UCSD-AML1 (cell line): ENCODE results near the gene NMU.
"Not testable (repeated sequence)": the region's sequence is repeated elsewhere in the genome, so short reads cannot be mapped to it uniquely, and the experiment has no call there.

Experiments
- DNase-seq: peaks from one replicate; lab custom pipeline; 2025; ENCODE audit not compliant: unreplicated experiment; lab: John Stamatoyannopoulos, UW

NMU gene

DNA sequence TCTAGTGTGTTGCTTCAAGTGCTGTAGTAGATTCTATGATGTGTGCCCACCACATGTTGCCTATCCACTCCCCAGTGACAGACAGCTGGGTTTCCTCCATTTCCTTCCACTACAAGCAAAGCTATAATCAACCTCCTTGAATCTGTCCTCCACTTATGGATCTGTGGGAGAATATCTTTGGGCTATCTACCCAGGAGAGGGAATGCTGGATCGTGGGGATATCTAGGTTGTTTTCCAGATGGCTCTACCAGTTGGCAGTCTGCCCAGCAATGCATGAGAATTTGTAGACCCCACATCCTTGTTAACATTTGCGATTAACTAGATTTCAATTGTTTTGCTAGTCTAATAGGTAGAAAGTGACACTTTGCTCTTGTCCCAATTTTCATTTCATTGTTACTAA is 10.3 kb downstream of the NMU start:
- DNase-seq = no peak

DNA sequence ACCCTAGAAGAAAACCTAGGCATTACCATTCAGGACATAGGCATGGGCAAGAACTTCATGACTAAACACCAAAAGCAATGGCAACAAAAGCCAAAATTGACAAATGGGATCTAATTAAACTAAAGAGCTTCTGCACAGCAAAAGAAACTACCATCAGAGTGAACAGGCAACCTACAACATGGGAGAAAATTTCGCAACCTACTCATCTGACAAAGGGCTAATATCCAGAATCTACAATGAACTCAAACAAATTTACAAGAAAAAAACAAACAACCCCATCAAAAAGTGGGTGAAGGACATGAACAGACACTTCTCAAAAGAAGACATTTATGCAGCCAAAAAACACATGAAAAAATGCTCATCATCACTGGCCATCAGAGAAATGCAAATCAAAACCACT is 12.0 kb downstream of the NMU start:
- not testable (repeated sequence) for DNase-seq

DNA sequence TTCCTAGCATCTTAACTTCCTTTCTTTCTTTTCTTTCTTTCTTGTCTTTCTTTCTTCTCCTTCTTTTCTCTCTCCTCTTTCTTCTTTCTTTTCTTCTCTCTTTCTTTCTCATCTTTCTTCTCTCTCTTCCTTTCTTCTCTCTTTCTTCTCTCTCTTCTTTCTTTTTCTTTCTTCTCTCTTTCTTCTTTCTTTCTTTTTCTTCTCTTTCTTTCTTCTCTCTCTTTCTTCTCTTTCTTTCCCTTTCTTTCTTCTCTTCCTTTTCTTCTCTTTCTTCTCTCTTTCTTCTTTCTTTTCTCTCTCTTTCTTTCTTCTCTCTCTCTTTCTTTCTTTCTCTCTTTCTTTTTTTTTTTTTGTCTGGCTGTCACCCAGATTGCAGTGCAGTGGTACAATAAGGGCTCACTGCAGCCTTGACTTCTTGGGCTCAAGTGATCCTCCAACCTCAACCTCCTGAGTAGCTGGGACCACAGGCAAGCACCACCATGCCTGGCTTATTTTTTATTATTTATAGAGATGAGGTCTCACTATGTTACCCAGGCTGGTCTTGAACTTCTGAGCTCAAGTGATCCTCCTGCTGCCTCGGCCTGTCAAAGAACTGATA is 17.5 kb downstream of the NMU start:
- DNase-seq = no peak

DNA sequence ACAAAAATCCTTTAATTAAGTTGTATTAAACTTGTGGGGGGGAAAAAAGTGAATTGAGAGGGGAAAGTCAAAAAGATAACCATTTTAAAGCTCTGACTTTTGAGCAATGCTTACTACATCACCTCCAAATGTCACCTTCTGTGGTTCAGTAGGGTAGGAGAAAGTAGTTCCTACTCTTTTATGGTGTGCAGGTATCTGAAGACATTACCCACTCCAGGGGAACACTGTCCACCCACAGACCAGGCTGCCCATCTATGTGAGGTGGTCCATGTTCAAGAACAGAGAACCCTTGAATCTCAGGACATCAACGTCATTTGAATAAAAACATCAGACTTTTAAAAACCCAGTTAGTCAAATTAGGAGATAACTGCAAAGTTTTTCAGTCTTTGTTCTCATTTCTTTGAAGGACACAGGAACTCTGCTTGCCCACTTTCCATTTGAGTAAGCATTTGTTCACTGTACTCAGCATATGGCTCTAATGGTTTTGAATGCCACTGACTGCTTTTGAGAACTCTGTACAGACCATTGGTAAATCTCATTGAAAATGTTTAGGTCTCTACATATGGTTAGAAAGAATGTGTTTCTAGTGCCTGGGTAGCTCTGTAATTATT is 18.4 kb downstream of the NMU start:
- no peak for DNase-seq

DNA sequence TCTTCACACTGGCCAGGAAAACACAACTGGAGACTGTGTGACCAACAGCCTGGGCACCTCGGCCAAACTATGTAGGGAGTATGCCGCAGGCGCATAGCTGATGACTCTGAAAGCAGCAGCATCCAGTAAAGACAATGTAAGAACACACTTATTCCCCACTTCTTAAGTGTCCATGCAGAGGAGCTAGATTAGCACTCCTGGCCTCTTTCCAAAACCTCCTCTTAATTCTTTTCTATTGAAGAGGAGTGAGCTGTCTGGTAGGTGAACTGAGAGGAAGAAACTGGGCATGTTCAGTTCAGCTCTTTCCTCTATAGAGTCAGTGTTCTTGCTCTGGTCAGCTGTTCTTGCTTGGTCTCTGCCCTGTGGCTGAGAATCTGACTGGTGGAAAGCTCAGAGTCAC is 21.1 kb downstream of the NMU start:
- DNase-seq = no peak

DNA sequence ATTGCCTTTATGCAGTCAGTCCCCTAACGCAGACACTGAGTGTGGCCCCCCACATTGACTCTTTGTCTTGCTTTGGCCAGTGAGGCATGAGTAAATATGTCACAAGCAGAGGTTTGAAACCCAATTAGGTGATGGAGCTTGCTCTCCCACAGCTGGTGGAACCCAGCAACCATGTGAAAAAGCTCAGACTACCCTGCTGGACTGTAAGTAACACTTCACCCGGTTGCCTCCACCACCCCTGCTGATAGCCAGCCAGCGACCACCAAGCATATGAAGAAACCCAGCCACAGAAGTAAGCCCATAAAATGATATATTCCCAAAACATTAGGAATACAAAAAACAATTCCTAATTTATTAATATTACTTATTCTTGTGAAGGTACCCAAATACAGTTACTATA is 22.5 kb downstream of the NMU start:
- no peak for DNase-seq

DNA sequence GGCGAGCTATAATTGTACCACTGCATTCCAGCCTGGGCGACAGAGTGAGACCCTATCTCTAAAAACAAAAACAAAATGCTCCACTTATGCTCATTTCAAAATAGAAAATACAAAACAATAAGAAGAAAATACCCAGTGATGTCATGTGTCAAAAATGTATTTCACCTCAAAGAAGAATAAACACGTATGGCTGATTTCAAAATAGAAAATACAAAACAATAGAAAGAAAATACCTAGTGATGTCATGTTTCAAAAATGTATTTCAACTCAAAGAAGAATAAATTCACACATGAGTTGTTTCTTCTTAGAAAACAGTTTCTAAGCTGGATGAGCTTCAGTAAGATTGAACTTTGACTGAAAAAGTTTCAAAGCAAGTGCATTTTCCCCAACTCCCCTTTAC is 23.8 kb downstream of the NMU start:
- no peak for DNase-seq

DNA sequence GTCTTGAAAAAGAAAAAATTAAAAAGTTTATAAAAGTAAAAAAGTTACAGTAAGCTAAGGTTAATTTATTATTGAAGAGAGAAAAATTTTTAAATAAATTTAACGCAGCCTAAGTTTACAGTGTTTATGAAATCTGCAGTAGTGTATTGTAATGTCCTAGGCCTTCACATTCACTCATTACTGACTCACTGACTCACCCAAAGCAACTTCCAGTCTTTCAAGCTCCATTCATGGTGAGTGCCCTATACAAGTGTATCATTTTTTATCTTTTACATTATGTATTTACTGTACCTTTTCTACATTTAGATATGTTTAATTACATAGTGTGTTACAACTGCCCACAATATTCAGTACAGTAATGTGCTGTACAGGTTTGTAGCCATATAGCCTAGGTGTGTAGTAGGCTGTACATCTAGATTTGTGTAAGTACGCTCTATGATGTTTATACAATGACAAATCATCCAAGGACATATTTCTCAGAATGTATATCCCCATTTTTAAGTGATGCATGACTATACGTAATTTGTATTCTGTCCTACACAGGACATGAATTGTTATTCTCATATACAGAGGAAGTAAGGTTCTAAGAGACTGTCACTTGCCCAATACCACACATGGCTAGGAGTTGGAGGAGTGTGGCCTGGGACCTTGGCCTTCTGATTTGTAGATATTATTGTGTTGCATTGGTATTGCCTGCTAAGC is 24.6 kb downstream of the NMU start:
- DNase-seq = no peak

DNA sequence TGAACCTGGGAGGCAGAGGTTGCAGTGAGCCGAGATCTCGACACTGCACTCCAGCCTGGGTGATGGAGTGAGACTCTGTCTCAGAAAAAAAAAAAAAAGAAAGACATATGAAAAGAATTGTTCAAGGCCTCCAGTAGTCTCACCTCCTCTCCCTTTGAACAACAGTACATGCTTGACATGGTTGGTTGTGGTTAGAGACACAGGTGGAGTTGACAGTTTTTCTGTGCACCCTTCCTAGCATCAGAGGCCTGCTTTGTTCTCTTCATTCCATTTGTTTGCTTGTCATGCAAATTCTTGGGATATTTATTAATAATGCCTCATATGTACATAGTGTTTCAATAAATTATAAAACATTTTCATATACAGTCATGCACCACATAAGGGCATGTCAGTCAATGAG is 25.7 kb downstream of the NMU start:
- DNase-seq = no peak

DNA sequence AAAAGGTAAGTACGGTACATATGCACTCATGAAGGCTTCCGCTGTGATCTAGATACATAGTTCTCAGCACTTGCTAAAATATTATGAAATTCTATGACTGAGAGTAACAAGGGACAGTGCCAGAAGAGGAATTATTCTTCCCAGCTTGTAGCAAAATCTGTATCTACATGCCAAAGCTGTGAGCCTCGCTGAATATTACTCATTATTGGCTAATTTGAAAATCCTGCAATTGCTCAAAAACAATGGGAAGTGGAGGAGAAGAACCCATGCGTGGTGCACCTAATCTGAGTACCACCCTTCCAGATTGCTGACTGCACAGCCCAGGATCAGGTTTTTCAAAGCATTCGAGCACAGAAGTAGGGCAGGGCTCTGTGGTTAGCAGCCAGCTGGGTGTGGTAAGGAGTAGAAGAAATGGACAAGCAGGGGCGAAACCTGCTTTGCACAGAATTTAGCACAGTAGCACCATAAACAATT is 26.7 kb downstream of the NMU start:
- DNase-seq = no peak

DNA sequence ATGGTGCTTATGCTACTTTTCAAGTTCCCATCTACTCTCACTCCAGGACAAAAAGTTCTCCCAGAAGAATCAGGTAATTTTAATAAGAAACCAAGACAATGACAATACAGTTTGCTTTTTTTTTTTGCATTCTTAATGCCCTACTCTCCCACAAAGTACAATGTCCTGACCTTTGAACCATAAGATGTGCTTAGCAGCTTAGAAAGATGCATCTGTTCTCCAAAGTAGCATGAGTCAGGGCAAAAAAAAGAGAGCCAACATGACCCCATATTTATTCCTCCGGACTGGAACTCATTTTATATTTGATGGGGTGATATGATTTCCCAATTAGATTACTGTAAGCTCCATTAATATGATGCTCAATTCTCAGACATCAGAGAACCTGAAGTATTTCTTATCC is 27.5 kb downstream of the NMU start:
- no peak for DNase-seq

DNA sequence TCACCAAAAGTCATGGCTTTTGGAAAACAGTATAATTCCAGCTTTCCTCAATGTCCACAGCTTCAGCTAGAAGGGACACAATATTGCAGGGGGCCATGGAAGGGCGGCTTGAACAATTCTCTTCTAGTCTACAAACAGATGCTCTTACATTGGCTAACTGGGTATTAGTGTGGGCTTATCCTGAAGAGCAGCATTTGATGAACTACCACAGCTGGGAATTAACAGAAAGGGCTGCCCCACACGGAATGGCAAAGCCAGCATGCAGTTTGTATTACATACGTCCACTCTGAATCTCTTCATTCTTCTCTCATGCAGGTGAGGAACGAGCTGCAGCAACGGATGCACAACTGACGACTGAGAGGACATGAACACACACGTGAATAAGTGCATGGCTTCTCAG is 31.1 kb downstream of the NMU start:
- DNase-seq = no peak

DNA sequence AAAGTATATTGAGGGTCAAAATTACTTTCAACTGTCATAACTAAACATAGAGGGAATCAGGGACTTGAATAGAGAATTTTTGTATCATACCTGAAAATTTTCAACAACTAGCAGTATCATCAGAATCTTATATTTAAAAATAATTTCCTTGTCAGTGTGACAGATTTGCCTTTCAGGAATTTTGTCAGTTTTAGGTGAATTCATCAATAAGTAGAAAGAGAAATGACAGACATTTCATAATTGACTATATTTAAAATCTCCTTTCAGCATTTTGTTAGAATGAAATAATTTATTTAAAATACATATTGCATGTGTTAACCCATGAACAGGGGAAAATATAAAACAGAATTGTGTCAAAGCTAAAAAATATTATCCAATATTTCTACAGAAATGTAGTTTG is 35.5 kb downstream of the NMU start:
- DNase-seq = no peak

DNA sequence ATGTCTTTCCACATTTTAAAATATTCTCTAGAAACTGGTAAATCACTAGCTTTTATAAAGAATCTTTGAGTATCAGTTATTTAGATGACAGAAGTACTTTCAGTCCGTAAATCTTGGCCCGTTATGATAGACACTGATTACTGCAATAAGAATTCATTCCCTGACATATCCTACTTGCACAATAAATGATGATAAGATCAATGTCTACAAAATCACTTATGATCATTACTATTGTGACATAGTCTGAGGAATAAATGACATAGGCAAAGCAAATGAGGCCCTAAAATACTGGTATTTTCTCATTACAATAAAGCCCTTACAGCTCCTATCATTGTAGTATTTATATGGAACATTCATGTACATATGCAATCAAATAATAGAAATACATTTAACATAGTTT is 37.5 kb downstream of the NMU start:
- no peak for DNase-seq

DNA sequence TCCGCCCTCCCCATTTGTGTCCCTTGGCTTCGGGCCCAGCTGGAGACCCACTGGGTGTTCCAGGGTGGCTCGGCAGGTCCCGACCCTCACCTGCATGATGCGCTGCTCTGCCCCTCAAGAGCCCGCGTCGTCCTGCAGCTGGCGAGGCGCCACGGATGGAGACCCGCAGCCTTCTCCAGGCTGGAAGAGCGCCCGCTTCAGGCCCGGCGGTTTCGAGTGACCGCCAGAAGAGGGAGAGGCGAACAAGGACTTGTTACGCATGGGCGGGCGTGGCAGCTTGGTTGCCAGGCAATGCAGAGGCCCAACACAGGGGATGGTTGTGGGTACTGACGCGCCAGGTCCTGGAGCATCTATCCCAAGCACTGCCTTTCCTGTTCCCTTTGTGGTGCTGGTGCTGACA is 44.1 kb downstream of the NMU start, which contains the start of gene PDCL2:
Gene PDCL2 (minus strand): TSS at position 232 of the 400 bp plus-strand sequence. CDS start 136 bp downstream, at position 96.
- no peak for DNase-seq

DNA sequence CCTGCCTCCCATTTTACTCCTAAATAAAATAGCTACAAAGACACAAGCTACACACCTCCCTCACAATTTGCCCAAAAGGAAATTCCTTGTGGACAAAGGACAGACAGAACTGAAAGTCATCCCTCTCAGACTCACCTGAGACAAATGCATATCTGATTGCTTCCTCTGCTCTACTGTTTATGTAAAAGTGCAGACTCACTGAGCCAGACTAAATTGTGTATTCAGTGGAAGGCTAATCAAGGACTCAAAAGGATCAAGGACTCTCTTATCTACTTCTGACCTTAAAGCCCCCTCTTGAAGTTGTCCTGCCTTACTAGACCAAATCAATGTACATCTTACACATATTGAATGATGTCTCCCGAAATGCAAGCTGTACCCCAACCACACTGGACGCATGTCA is 47.9 kb downstream of the NMU start:
- no peak for DNase-seq

DNA sequence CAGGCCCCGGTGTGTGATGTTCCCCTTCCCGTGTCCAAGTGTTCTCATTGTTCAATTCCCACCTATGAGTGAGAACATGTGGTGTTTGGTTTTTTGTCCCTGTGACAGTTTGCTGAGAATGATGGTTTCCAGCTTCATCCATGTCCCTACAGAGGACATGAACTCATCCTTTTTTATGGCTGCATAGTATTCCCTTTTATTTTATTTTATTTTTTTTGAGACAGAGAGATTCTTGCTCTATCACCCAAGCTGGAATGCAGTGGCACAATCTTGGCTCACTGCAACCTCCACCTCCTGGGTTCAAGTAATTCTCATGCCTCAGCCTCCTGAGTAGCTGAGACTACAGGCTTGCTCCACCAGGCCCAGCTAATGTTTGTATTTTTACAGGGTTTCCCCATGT is 53.3 kb downstream of the NMU start:
- DNase-seq = not testable (repeated sequence)

DNA sequence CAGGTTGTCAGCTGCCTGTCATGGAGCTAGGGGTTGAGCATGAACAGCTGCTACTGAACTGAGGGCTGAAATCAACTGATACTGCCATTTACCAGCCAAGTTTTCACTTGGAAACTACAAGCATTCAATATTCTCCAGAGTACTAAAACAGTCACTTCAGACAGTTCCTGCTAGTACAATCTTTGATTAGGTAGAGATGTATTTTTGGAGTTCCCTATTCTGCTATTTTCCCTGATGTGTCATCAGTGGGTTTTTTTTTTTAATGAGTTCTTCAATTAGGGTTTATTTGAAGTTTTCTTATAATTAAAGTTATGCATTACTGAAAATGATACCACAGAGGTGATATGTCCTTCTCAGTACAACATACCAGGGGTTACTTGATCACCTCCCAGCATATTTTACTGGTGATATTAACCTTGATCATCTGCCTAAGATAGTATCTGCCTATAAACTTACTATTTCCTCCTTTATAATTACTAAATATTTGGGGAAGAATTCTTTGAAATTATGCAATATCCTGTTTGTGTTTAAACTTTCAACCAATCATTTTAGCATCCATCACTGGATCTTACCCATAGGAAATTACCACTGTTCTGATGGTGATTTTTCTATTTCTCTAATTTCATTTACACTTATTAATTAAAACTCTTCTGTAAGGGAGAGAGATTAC is 57.6 kb downstream of the NMU start:
- no peak for DNase-seq

DNA sequence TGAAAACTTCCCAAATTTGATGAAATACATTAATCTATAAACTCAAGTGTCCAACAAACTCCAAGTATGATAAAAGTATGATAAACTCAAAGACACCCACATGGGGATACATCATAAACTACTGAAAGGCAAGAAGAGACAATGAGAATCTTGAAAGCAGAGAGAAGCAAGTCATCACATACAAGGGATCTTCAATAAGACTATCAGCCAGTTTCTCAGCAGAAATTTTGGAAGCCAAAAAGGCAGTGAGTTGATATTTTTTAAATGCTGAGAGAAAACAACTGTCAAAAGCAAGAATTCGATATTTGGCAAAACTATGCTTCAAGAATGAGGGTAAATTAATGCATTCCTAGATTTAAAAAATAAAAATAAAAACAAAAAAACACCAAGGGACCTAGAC is 60.6 kb downstream of the NMU start:
- DNase-seq = no peak

DNA sequence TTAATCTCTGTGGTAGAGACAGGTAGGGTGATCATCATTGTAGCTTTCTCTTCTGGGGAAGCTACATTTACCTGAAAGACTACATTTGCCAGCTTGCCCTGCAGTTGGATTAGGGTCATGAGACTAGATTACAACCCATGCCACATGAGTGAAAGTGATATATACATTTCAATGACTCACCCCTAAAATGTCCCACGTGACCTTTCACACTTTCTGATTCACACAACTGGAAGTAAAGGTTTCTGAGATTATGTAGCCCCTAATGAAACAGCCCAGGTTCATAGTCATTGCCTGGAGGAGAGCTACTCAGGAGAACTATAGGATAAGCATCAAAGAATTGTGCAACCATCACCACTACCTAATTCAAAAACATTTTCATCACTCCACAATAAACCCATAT is 61.8 kb downstream of the NMU start:
- no peak for DNase-seq

DNA sequence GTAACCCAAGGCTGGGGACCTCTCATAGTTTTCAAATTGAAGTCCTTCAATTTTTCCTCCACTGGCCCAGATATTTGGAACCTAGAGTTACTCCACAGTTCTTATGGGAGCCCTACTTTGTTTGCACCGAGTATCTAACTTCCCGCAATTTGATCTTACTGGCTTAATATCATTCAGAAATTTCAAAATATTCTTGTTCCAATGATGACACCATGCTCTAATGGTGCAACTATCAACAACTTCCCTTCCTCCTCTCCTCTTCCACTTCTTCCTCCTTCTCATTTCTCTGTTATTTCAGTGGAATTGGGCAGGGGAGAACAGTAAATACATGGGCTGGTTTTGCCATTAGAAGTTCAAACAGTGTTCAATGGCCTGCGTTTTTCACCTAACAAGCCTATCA is 64.3 kb downstream of the NMU start:
- DNase-seq = no peak

DNA sequence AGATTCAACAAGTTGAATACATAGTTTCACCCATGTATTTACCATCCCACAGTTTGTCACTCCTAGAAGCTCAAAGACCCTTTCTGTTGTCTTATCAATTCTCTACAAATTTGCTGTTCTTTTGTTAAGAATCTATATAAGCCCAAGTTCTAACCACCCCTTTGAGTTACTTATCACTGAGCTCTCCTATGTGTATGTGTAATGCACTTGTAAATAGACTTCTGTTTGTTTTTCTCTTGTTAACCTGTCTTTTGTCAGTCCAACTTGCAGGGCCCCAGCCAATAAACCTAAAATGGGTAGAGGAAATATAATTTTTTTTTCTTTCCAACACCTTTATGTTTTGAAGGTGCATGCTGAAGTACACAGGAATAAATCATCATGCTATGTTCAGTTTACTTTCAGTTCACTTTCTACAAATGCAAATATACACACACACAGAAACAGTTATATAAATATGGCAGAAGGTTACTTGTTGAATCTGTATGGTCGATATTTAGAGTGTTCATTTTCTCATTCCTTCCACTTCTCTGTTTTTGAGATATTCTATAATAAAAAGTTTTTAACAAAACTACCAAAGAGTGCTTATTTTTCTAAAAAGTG is 67.1 kb downstream of the NMU start:
- no peak for DNase-seq
